C4-2B (cell line): ENCODE results near the gene LNP1.

Experiments used
- CTCF ChIP-seq: fragments of 450-650 bp; conservative IDR thresholded peaks from 2 replicates; pipeline ENCODE4 v1.5.1; 2017; ENCODE audit warnings: mild to moderate bottlenecking
- ZFX ChIP-seq: fragments of 450-650 bp; IDR thresholded peaks from 2 replicates; pipeline ENCODE4 v1.6.1; 2017

DNA sequence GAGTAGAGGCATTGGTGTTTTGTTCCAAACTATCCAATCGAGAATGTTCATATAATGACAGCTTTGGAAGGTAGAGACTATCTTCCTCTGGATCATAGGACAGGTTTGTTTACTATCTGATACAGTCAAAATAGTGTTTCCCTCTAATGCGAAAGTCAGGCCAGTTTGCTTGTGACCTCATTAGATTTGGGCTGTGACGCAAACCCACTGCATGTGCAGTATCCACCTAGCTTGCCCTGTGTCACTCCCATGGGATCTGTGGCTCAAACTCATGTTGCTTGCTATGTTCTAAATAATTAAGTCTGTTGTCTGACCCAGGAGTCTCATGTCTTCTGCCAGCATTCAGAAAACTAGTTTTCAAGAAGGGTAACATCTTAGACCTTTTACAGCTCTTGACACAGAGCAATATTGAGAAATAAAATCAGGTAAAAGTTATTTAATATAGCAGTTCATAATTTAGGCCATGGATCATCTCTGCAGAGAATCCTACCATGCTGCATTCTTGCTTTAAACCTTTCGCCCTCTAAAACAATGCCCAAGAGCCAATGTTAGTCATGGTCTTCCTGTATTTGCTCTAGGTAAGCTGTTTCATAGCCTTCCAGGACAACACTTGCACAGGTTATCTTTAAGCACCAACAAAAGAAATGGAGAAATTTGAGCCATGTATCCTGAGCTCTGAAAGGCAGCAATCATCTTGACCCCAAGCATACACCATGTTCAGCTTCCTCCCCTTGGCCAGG lies 40.4 kb upstream of the LNP1 start:
- no peak for TF ChIP-seq ZFX
- TF ChIP-seq CTCF: no peak
